Adrenal gland (tissue), 5 donors: ENCODE measurements around the gene MFSD11.

ENCODE experiments used
- POLR2A ChIP-seq, 2 donors: fragments of 450-650 bp; IDR thresholded peaks; one replicate each; pipeline ENCODE4 v1.6.1; 2017; ENCODE audit warnings: antibody characterized with exemption in 2 of 2, mild to moderate bottlenecking in 2 of 2, moderate library complexity in 1 of 2
- TF ChIP-seq, protein P1 (sequence below), 6 experiments: fragments of 450-650 bp in 4 of 6; fragments of 200-600 bp in 2 of 6; sonication (generic) in 1 of 6; IDR thresholded peaks; 1 replicate in 5 of 6; 2 replicates in 1 of 6; pipeline versions ENCODE4 v1.5.1 to v1.8.0; 2016 to 2021; ENCODE audit warnings: antibody characterized with exemption in 6 of 6, mild to moderate bottlenecking in 2 of 6, moderate library complexity in 1 of 6
- donor health status: DM: no; HTN: no; CAD: no.

GRCh38 chr17:76697702-76698465 is 40.0 kb upstream of the MFSD11 start:
- TF ChIP-seq POLR2A (IDR thresholded peaks at IDR 0.05) = peak in 1 of 2 donors; percentile 46
- TF ChIP-seq, protein P1, sequence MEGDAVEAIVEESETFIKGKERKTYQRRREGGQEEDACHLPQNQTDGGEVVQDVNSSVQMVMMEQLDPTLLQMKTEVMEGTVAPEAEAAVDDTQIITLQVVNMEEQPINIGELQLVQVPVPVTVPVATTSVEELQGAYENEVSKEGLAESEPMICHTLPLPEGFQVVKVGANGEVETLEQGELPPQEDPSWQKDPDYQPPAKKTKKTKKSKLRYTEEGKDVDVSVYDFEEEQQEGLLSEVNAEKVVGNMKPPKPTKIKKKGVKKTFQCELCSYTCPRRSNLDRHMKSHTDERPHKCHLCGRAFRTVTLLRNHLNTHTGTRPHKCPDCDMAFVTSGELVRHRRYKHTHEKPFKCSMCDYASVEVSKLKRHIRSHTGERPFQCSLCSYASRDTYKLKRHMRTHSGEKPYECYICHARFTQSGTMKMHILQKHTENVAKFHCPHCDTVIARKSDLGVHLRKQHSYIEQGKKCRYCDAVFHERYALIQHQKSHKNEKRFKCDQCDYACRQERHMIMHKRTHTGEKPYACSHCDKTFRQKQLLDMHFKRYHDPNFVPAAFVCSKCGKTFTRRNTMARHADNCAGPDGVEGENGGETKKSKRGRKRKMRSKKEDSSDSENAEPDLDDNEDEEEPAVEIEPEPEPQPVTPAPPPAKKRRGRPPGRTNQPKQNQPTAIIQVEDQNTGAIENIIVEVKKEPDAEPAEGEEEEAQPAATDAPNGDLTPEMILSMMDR (IDR thresholded peaks at IDR 0.05) = no peak
